Transverse colon (tissue), 4 donors: Measurements from ENCODE around the gene INHBC. TPM values are rescaled to one million over a fixed set of nuclear protein-coding genes. Genes with fewer than 3 reads are reported as not detected.
A peak's percentile ranks its signal among the peaks of the same experiment; 100 is the strongest.

Experiments used
- DNase-seq: peaks from one replicate; pipeline ENCODE4 v3.0.0-alpha.2; 2019
- H3K27ac ChIP-seq, 4 donors: fragments of 200-600 bp; sonication (generic); 2 replicates each; pipeline ENCODE4 v1.5.1; 2016 to 2018; ENCODE audit warnings: inconsistent platforms in 4 of 4
- H3K27me3 ChIP-seq: fragments of 200-600 bp; sonication (generic); 2 replicates; pipeline ENCODE4 v1.5.1; 2017; ENCODE audit warnings: inconsistent platforms
- H3K36me3 ChIP-seq, 4 donors: fragments of 200-600 bp; sonication (generic); 2 replicates each; pipeline ENCODE4 v1.5.1; 2017 to 2019; ENCODE audit warnings: inconsistent platforms in 4 of 4
- H3K4me1 ChIP-seq, 4 donors: fragments of 200-600 bp; sonication (generic); 2 replicates each; pipeline ENCODE4 v1.5.1; 2017 to 2020; ENCODE audit warnings: inconsistent platforms in 4 of 4
- H3K4me3 ChIP-seq, 4 donors: fragments of 200-600 bp; sonication (generic); 1 replicate in 1 of 4; 2 replicates in 3 of 4; pipeline versions ENCODE4 v1.5.1 to v1.6.1; 2017 to 2019; ENCODE audit warnings: inconsistent platforms in 4 of 4
- H3K9me3 ChIP-seq, 2 donors: fragments of 200-600 bp; sonication (generic); 2 replicates each; pipeline ENCODE4 v1.5.1; 2017 to 2019; ENCODE audit warnings: inconsistent platforms in 2 of 2
- EP300 ChIP-seq: sonication (generic); formaldehyde crosslinking; IDR thresholded peaks from one replicate; pipeline ENCODE4 v1.6.1; 2017; ENCODE audit warnings: antibody characterized with exemption, low read depth
- POLR2A ChIP-seq: fragments of 450-650 bp; IDR thresholded peaks from one replicate; pipeline ENCODE4 v1.6.1; 2016; ENCODE audit warnings: antibody characterized with exemption, mild to moderate bottlenecking, moderate library complexity
- POLR2AphosphoS5 ChIP-seq, 3 donors: sonication (generic); formaldehyde crosslinking; IDR thresholded peaks; one replicate each; pipeline ENCODE4 v1.6.1; 2016; ENCODE audit warnings: antibody characterized with exemption in 3 of 3
- WGBS, 2 donors: methylation state at CpG; one replicate each; pipeline ENCODE4 v1.1.5; 2018; ENCODE audit warnings: low coverage in 1 of 2; 5-methylcytosine and 5-hydroxymethylcytosine counted together
- in situ Hi-C, 4 donors: fragments of 200-750 bp; cut with MboI; loops; one replicate each; pipeline versions ENCODE4 v1.15.0 to v1.15.1; 2017; ENCODE audit warnings: low sequenced_read_pairs in 3 of 4, low pct_ligation_motif_present in 1 of 4, low pct_unique_long_range_greater_than_20kb in 1 of 4
- intact Hi-C: fragments of 100-400 bp; cut with DNase I; formaldehyde crosslinking; loops from one replicate; pipeline ENCODE4 v1.15.1; 2023; ENCODE audit warnings: low total_unique reads
- total RNA-seq, 4 donors: library from RNA; depleted of rRNA; stranded (reverse); fragments of >200 nt; gene quantifications; one replicate each; pipeline ENCODE4 v1.1.0, GENCODE V29; 2016
- TF ChIP-seq, protein P1 (sequence below), 5 experiments: fragments of 200-600 bp in 3 of 5; fragments of 450-650 bp in 2 of 5; sonication (generic) in 3 of 5; IDR thresholded peaks; 1 replicate in 2 of 5; 2 replicates in 3 of 5; pipeline ENCODE4 v1.5.1; 2016 to 2017; ENCODE audit warnings: antibody characterized with exemption in 5 of 5, inconsistent platforms in 3 of 5, mild to moderate bottlenecking in 2 of 5, moderate library complexity in 1 of 5

INHBC gene
- total RNA-seq, 4 donors from 2014 or later = not detected

GRCh38 chr12:57474862-57475261, 40.3 kb downstream of the INHBC start:
- H3K4me1 ChIP-seq = peaks cover 15 to 39% (median 20%) of the 10 kb centered on the region in 4 donors
- no peak overlapping the region for H3K27ac ChIP-seq
- intact Hi-C loops = no loop called here
- 48 to 67% methylated on average over 1 to 7 of the region's 7 CpGs for WGBS, 2 donors
- peak overlapping the region in 1 of 4 donors; percentile 44 for H3K4me3 ChIP-seq
- TF ChIP-seq EP300 (no peak), POLR2A (no peak), POLR2AphosphoS5 (IDR thresholded peaks at IDR 0.05) (no peak)
- TF ChIP-seq, protein P1, sequence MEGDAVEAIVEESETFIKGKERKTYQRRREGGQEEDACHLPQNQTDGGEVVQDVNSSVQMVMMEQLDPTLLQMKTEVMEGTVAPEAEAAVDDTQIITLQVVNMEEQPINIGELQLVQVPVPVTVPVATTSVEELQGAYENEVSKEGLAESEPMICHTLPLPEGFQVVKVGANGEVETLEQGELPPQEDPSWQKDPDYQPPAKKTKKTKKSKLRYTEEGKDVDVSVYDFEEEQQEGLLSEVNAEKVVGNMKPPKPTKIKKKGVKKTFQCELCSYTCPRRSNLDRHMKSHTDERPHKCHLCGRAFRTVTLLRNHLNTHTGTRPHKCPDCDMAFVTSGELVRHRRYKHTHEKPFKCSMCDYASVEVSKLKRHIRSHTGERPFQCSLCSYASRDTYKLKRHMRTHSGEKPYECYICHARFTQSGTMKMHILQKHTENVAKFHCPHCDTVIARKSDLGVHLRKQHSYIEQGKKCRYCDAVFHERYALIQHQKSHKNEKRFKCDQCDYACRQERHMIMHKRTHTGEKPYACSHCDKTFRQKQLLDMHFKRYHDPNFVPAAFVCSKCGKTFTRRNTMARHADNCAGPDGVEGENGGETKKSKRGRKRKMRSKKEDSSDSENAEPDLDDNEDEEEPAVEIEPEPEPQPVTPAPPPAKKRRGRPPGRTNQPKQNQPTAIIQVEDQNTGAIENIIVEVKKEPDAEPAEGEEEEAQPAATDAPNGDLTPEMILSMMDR (IDR thresholded peaks at IDR 0.05) = no peak
- H3K9me3 ChIP-seq = no peaks in the 10 kb centered on the region
- in situ Hi-C loops = no loop called here
- no peaks in the 10 kb centered on the region for H3K36me3 ChIP-seq
- peaks cover 71% of the 10 kb centered on the region for H3K27me3 ChIP-seq
- no peak for DNase-seq

GRCh38 chr12:57475271-57476161, 40.9 kb downstream of the INHBC start:
- 23% methylated on average over 75 of the region's 84 CpGs; no CpG with 5 or more reads in 1 of the 2 donors for WGBS, 2 donors
- H3K36me3 ChIP-seq = no peaks in the 10 kb centered on the region
- in situ Hi-C loops = no loop called here
- no peak for DNase-seq
- TF ChIP-seq EP300 = no peak
- TF ChIP-seq, protein P1 (IDR thresholded peaks at IDR 0.05) = no peak
- TF ChIP-seq POLR2AphosphoS5 (IDR thresholded peaks at IDR 0.05) = no peak
- TF ChIP-seq POLR2A = no peak
- H3K4me3 ChIP-seq = peak overlapping the region; percentile 1 to 44 (median 24)
- intact Hi-C loops = loop anchor here (1.0 kb wide), 1 partner anchor 48 kb away; no protein-coding TSS in a partner anchor
- no peaks in the 10 kb centered on the region for H3K9me3 ChIP-seq
- H3K27me3 ChIP-seq = peaks cover 78% of the 10 kb centered on the region
- no peak overlapping the region for H3K27ac ChIP-seq
- peaks cover 15 to 41% (median 20%) of the 10 kb centered on the region in 4 donors for H3K4me1 ChIP-seq

- TF ChIP-seq POLR2A = no peak
- TF ChIP-seq, protein P1 (IDR thresholded peaks at IDR 0.05) = peak in 2 of 5 experiments; percentile 11 to 20
- peak overlapping the region; percentile 65 to 81 (median 78) for H3K27ac ChIP-seq
- peak; percentile 50 for DNase-seq
- in situ Hi-C loops (no loop called here), intact Hi-C loops (loop anchor here (1.0 kb wide), 1 partner anchor 47 kb away; no protein-coding TSS in a partner anchor)
- WGBS, 2 donors = 14 to 54% methylated on average over 5 to 28 of the region's 29 CpGs
- peak overlapping the region; percentile 1 to 44 (median 24) for H3K4me3 ChIP-seq
- H3K9me3 ChIP-seq = no peaks in the 10 kb centered on the region
- H3K36me3 ChIP-seq = no peaks in the 10 kb centered on the region
- H3K4me1 ChIP-seq = peaks cover 15 to 37% (median 17%) of the 10 kb centered on the region in 4 donors
- H3K27me3 ChIP-seq = peaks cover 86% of the 10 kb centered on the region
Observed at GRCh38 chr12:57476162-57476992, 41.8 kb downstream of the INHBC start.
